Gastroesophageal sphincter (tissue), 4 donors: ENCODE data around the gene CEP104. TPM values are rescaled to one million over a fixed set of nuclear protein-coding genes. Genes with fewer than 3 reads are reported as not detected.

ENCODE experiments used
- ATAC-seq: fragments of 150-250 bp; one replicate; pipeline ENCODE4 v1.9.1; 2016; ENCODE audit warnings: mild to moderate bottlenecking, moderate library complexity
- H3K27ac ChIP-seq, 4 donors: fragments of 200-600 bp; sonication (generic) in 3 of 4; 1 replicate in 3 of 4; 2 replicates in 1 of 4; pipeline ENCODE4 v1.5.1; 2016 to 2019
- H3K27me3 ChIP-seq: fragments of 200-600 bp; sonication (generic); one replicate; pipeline ENCODE4 v1.5.1; 2019
- H3K36me3 ChIP-seq, 2 donors: fragments of 200-600 bp; sonication (generic); one replicate each; pipeline ENCODE4 v1.5.1; 2019; ENCODE audit warnings: control low read depth in 1 of 2
- H3K4me1 ChIP-seq, 3 donors: fragments of 200-600 bp; sonication (generic); 1 replicate in 2 of 3; 2 replicates in 1 of 3; pipeline ENCODE4 v1.5.1; 2016 to 2019; ENCODE audit warnings: control low read depth in 2 of 3
- H3K4me3 ChIP-seq, 2 donors: fragments of 200-600 bp; sonication (generic); one replicate each; pipeline ENCODE4 v1.5.1; 2019; ENCODE audit warnings: mild to moderate bottlenecking in 1 of 2, moderate library complexity in 1 of 2
- H3K9me3 ChIP-seq, 3 donors: fragments of 200-600 bp; sonication (generic); one replicate each; pipeline ENCODE4 v1.5.1; 2017 to 2019; ENCODE audit warnings: control low read depth in 2 of 3
- EP300 ChIP-seq: sonication (generic); formaldehyde crosslinking; IDR thresholded peaks from one replicate; pipeline ENCODE4 v1.6.1; 2017; ENCODE audit warnings: antibody characterized with exemption, mild to moderate bottlenecking
- POLR2A ChIP-seq, 2 donors: fragments of 450-650 bp; IDR thresholded peaks; one replicate each; pipeline ENCODE4 v1.6.1; 2017; ENCODE audit warnings: antibody characterized with exemption in 2 of 2, mild to moderate bottlenecking in 2 of 2, moderate library complexity in 1 of 2
- POLR2AphosphoS5 ChIP-seq: sonication (generic); formaldehyde crosslinking; IDR thresholded peaks from one replicate; pipeline ENCODE4 v1.6.1; 2017; ENCODE audit warnings: antibody characterized with exemption
- WGBS, 2 donors: methylation state at CpG; one replicate each; pipeline ENCODE4 v1.1.5; 2018; ENCODE audit warnings: low coverage in 1 of 2; 5-methylcytosine and 5-hydroxymethylcytosine counted together
- total RNA-seq, 4 donors: library from RNA; depleted of rRNA; stranded (reverse); fragments of >200 nt; gene quantifications; one replicate each; pipeline ENCODE4 v1.1.0, GENCODE V29; 2016
- TF ChIP-seq, protein P1 (sequence below), 4 experiments: fragments of 200-600 bp in 2 of 4; fragments of 450-650 bp in 2 of 4; sonication (generic) in 1 of 4; IDR thresholded peaks; one replicate each; pipeline ENCODE4 v1.5.1; 2017 to 2019; ENCODE audit warnings: antibody characterized with exemption in 4 of 4, mild to moderate bottlenecking in 2 of 4, moderate library complexity in 2 of 4

Gene CEP104
- total RNA-seq, 4 donors from 2014 or later: 29.3 to 78.2 (median 41.8) TPM

GRCh38 chr1:3787349-3787715 is 69.7 kb downstream of the CEP104 start:
- Histone ChIP-seq H3K9me3 (no peaks in the 10 kb centered on the region), H3K4me3 (no peak overlapping the region), H3K36me3 (peaks cover 0 to 97% of the 10 kb centered on the region in 2 donors), H3K4me1 (peaks cover 0 to 49% (median 0%) of the 10 kb centered on the region in 3 donors), H3K27me3 (no peaks in the 10 kb centered on the region), H3K27ac (no peak overlapping the region)
- TF ChIP-seq, protein P1, sequence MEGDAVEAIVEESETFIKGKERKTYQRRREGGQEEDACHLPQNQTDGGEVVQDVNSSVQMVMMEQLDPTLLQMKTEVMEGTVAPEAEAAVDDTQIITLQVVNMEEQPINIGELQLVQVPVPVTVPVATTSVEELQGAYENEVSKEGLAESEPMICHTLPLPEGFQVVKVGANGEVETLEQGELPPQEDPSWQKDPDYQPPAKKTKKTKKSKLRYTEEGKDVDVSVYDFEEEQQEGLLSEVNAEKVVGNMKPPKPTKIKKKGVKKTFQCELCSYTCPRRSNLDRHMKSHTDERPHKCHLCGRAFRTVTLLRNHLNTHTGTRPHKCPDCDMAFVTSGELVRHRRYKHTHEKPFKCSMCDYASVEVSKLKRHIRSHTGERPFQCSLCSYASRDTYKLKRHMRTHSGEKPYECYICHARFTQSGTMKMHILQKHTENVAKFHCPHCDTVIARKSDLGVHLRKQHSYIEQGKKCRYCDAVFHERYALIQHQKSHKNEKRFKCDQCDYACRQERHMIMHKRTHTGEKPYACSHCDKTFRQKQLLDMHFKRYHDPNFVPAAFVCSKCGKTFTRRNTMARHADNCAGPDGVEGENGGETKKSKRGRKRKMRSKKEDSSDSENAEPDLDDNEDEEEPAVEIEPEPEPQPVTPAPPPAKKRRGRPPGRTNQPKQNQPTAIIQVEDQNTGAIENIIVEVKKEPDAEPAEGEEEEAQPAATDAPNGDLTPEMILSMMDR (IDR thresholded peaks at IDR 0.05): no peak
- TF ChIP-seq EP300 (no peak), POLR2A (IDR thresholded peaks at IDR 0.05) (no peak), POLR2AphosphoS5 (no peak)
- 96% methylated on average over 4 of the region's 10 CpGs; no CpG with 5 or more reads in 1 of the 2 donors for WGBS, 2 donors
- no peak for ATAC-seq

DNA sequence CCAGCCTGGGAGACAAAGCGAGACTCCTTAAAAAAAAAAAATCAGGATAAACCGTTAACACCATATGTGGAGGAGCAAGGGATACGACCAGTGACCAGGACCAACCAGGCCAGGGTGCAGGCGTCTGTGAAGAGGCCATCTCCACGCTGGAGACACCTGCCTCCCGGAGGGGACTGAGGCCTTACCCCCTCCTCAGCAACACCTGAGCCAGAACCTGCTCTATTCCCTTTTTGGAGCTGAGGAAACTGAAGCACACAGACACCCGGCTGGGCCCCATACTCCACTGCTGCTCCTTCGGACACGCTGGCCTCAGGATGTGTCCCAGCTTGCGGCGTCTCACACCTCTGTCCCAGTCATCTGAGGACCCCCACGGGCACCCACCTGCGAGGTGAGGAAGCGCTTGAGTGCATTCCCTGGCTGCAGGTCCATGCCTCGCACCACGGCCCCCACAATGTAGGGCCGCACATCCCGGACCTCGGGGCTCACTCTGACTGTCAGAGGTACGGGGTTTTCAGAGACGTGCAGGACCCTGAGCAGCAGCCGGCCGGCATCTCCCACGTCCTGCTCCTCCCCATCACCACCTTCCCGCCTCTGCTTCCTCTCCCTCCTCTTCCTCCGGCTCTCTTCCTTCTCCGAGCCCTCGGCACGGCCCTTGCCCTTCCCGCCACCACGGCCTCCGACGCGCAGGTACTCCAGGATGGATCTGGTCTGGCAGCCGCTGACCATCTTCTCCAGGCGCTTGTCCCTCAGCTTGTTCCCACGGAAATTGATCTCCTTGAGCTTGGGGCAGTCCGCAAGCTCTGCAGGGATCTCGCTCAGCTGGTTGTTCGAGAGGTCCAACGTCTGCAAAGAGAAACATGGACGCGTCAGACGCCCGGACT is 70.3 kb downstream of the CEP104 start:
- Histone ChIP-seq H3K4me3 (no peak overlapping the region), H3K36me3 (peaks cover 0 to 97% of the 10 kb centered on the region in 2 donors), H3K27ac (no peak overlapping the region), H3K27me3 (no peaks in the 10 kb centered on the region), H3K4me1 (peaks cover 0 to 43% (median 0%) of the 10 kb centered on the region in 3 donors), H3K9me3 (no peaks in the 10 kb centered on the region)
- WGBS, 2 donors: 80 to 87% methylated on average over 2 to 22 of the region's 45 CpGs
- TF ChIP-seq, protein P1 (IDR thresholded peaks at IDR 0.05): no peak
- TF ChIP-seq EP300: no peak
- ATAC-seq: no peak

- H3K36me3 ChIP-seq: peaks cover 0 to 98% of the 10 kb centered on the region in 2 donors
- H3K27ac ChIP-seq: no peak overlapping the region
- ATAC-seq: no peak
- WGBS, 2 donors: 55 to 68% methylated on average over 5 to 11 of the region's 14 CpGs
- H3K4me1 ChIP-seq: peaks cover 0 to 32% (median 0%) of the 10 kb centered on the region in 3 donors
- H3K27me3 ChIP-seq: no peaks in the 10 kb centered on the region
- no peaks in the 10 kb centered on the region for H3K9me3 ChIP-seq
- no peak overlapping the region for H3K4me3 ChIP-seq
- TF ChIP-seq POLR2AphosphoS5: no peak
- TF ChIP-seq, protein P1 (IDR thresholded peaks at IDR 0.05): peak in 3 of 4 experiments; percentile 4 to 49 (median 17)
Observed at GRCh38 chr1:3785456-3786157, 71.4 kb downstream of the CEP104 start.

GRCh38 chr1:3785045-3785444 is 72.0 kb downstream of the CEP104 start:
- 74% methylated on average over 8 of the region's 13 CpGs; no CpG with 5 or more reads in 1 of the 2 donors for WGBS, 2 donors
- no peak overlapping the region for H3K4me3 ChIP-seq
- H3K4me1 ChIP-seq: peaks cover 0 to 27% (median 0%) of the 10 kb centered on the region in 3 donors
- peaks cover 0 to 98% of the 10 kb centered on the region in 2 donors for H3K36me3 ChIP-seq
- no peak for ATAC-seq
- TF ChIP-seq POLR2AphosphoS5 (no peak), POLR2A (IDR thresholded peaks at IDR 0.05) (no peak), EP300 (no peak)
- TF ChIP-seq, protein P1 (IDR thresholded peaks at IDR 0.05): no peak
- H3K27ac ChIP-seq: no peak overlapping the region
- H3K27me3 ChIP-seq: no peaks in the 10 kb centered on the region
- H3K9me3 ChIP-seq: no peaks in the 10 kb centered on the region
